Endothelial cell of umbilical vein (primary cell): ENCODE results near the gene CLCN2. TPM values are rescaled to one million over a fixed set of nuclear protein-coding genes. Genes with fewer than 3 reads are reported as not detected.

ENCODE experiments used
- BruUV-seq: library from RNA; stranded (reverse); fragments of 400-500 nt; replicated peaks from 2 replicates; lab custom pipeline; 2021; lab: Mats Ljungman, UMichigan
- CTCF ChIA-PET: fragments of 300-600, 350-600 bp; sonication (Branson Sonifier 250); formaldehyde crosslinking; loops from one replicate; lab custom pipeline; 2021; ENCODE audit warnings: antibody characterized with exemption, inconsistent platforms; lab: Charles Lee
- POLR2A ChIA-PET: fragments of 300-600, 350-600 bp; sonication (Branson Sonifier 250); formaldehyde crosslinking; loops from one replicate; lab custom pipeline; 2021; ENCODE audit warnings: antibody characterized with exemption, inconsistent platforms; lab: Charles Lee
- DNase-seq: peaks from one replicate; pipeline ENCODE4 v3.0.0-alpha.2; 2011; ENCODE audit warnings: low read depth, low spot score
- FAIRE-seq: peaks from 2 replicates; lab custom pipeline; 2011; peaks lifted over from hg19 to GRCh38; lab: Jason Lieb, UNC
- H2AFZ ChIP-seq: 2 replicates; pipeline ENCODE4 v1.6.0; 2012; ENCODE audit warnings: low read depth, low read length, control low read depth, inconsistent platforms
- H3K27ac ChIP-seq: 2 replicates; pipeline ENCODE4 v1.5.1; 2011; ENCODE audit warnings: low read depth, mild to moderate bottlenecking, control low read depth, low read length, moderate library complexity; ENCODE audit not compliant: insufficient read depth
- H3K27me3 ChIP-seq, 2 experiments: 2 replicates each; pipeline versions ENCODE4 v1.6.0 to v1.6.1; 2011; ENCODE audit warnings: low read length in 2 of 2, mixed read lengths in 1 of 2; ENCODE audit not compliant: control insufficient read depth in 2 of 2, insufficient read depth in 2 of 2
- H3K36me3 ChIP-seq, 2 experiments: 2 replicates in 1 of 2; 3 replicates in 1 of 2; pipeline ENCODE4 v1.5.1; 2011; ENCODE audit warnings: low read length in 2 of 2, mild to moderate bottlenecking in 1 of 2, moderate library complexity in 1 of 2; ENCODE audit not compliant: control insufficient read depth in 2 of 2, insufficient read depth in 2 of 2; ENCODE audit errors: extremely low read depth in 1 of 2
- H3K4me1 ChIP-seq: 3 replicates; pipeline ENCODE4 v1.5.1; 2011; ENCODE audit warnings: mild to moderate bottlenecking, low read length; ENCODE audit not compliant: control insufficient read depth, insufficient read depth; ENCODE audit errors: extremely low read depth
- H3K4me2 ChIP-seq: 2 replicates; pipeline ENCODE4 v1.6.1; 2011; ENCODE audit warnings: low read length, control low read depth, mixed read lengths; ENCODE audit not compliant: insufficient read depth
- H3K4me3 ChIP-seq, 3 experiments: fragments of 200-600 bp in 1 of 3; sonication (generic), shearing (Covaris generic) in 1 of 3; replicated peaks in 1 of 3; 2 replicates each; pipeline ENCODE4 v1.5.1; 2011 to 2016; ENCODE audit warnings: control low read depth in 3 of 3, low read length in 3 of 3, mild to moderate bottlenecking in 2 of 3, inconsistent platforms in 1 of 3, low read depth in 1 of 3, moderate library complexity in 1 of 3; ENCODE audit not compliant: insufficient read depth in 1 of 3
- H3K79me2 ChIP-seq: 2 replicates; pipeline ENCODE4 v1.6.0; 2012; ENCODE audit warnings: low read length, inconsistent platforms; ENCODE audit not compliant: control insufficient read depth, insufficient read depth
- H3K9ac ChIP-seq: replicated peaks from 2 replicates; pipeline ENCODE3; 2011; ENCODE audit warnings: low read length, control low read depth; ENCODE audit not compliant: insufficient read depth; ENCODE audit errors: extremely low read depth
- H3K9me1 ChIP-seq: replicated peaks from 3 replicates; pipeline ENCODE4 v1.6.0; 2011; ENCODE audit warnings: mild to moderate bottlenecking, low read length; ENCODE audit not compliant: control insufficient read depth, insufficient read depth; ENCODE audit errors: extremely low read depth
- H3K9me3 ChIP-seq: replicated peaks from 2 replicates; pipeline ENCODE4 v1.5.1; 2012; ENCODE audit warnings: low read length, inconsistent platforms; ENCODE audit not compliant: control insufficient read depth, insufficient read depth
- H4K20me1 ChIP-seq: replicated peaks from 2 replicates; pipeline ENCODE3; 2011; ENCODE audit warnings: mild to moderate bottlenecking, low read length; ENCODE audit not compliant: control insufficient read depth, insufficient read depth; ENCODE audit errors: extremely low read depth
- EZH2 ChIP-seq: IDR thresholded peaks from 2 replicates; pipeline ENCODE4 v1.6.1; 2012; ENCODE audit warnings: borderline replicate concordance, low read depth, mild to moderate bottlenecking, moderate library complexity, low read length, inconsistent platforms; ENCODE audit not compliant: severe bottlenecking
- FOS ChIP-seq: IDR thresholded peaks from 2 replicates; pipeline ENCODE4 v1.6.1; 2011; ENCODE audit warnings: mild to moderate bottlenecking, low read length, moderate library complexity, borderline replicate concordance; ENCODE audit not compliant: insufficient read depth
- GATA2 ChIP-seq: IDR thresholded peaks from 2 replicates; pipeline ENCODE4 v1.7.0; 2011; ENCODE audit warnings: low read depth, mild to moderate bottlenecking, moderate library complexity, mixed read lengths, low read length; ENCODE audit not compliant: insufficient read length, insufficient read depth
- JUN ChIP-seq: IDR thresholded peaks from 2 replicates; pipeline ENCODE4 v1.6.1; 2011; ENCODE audit warnings: borderline replicate concordance, low read depth; ENCODE audit not compliant: insufficient read length, insufficient read depth
- MYC ChIP-seq: IDR thresholded peaks from one replicate; pipeline ENCODE4 v1.6.1; 2011; ENCODE audit warnings: mild to moderate bottlenecking, low read depth, low read length
- POLR2A ChIP-seq: IDR thresholded peaks from 2 replicates; pipeline ENCODE4 v1.6.1; 2012; ENCODE audit warnings: low read depth, mild to moderate bottlenecking, control low read depth, low read length
- POLR2AphosphoS5 ChIP-seq: IDR thresholded peaks from 2 replicates; pipeline ENCODE4 v1.6.1; 2012; ENCODE audit warnings: low read depth, mild to moderate bottlenecking, control low read depth, low read length, moderate library complexity; ENCODE audit not compliant: insufficient read depth
- dilution Hi-C: fragments of 300-500 bp; cut with MboI; formaldehyde crosslinking; loops from one replicate; pipeline ENCODE4 v1.15.0; 2019; ENCODE audit warnings: low sequenced_read_pairs; ENCODE audit not compliant: extremely low pct_ligation_motif_present
- intact Hi-C: fragments of 100-400 bp; cut with micrococcal nuclease; formaldehyde crosslinking; loops from one replicate; pipeline ENCODE4 v1.10.0; 2022
- polyA plus RNA-seq, 4 experiments: library from polyadenylated mRNA; depleted of rRNA in 3 of 4; stranded (reverse) in 3 of 4; unstranded in 1 of 4; fragments of >200 nt; gene quantifications; 2 replicates each; pipeline versions ENCODE4 v1.2.1 to v1.2.3, GENCODE V29; 2011 to 2012; ENCODE audit warnings: missing spikeins in 1 of 4
- total RNA-seq: library from RNA; stranded (reverse); gene quantifications from 2 replicates; pipeline ENCODE4 v1.2.3, GENCODE V29; 2021
- TF ChIP-seq, protein P1 (sequence below), 2 donors: IDR thresholded peaks; 1 replicate in 1 of 2; 2 replicates in 1 of 2; pipeline ENCODE4 v1.5.1; 2011; ENCODE audit warnings: low read length in 2 of 2, mild to moderate bottlenecking in 2 of 2, moderate library complexity in 2 of 2, control low read depth in 1 of 2, inconsistent platforms in 1 of 2, low read depth in 1 of 2; ENCODE audit not compliant: insufficient read depth in 1 of 2; ENCODE audit errors: extremely low read depth in 1 of 2
- TF ChIP-seq, protein P2 (sequence below): IDR thresholded peaks from 2 replicates; pipeline ENCODE4 v1.6.1; 2011; ENCODE audit not compliant: insufficient read depth, insufficient read length

Gene CLCN2
- total and polyA plus RNA-seq, 2 donors (not counting 3 experiments of a cell fraction or from before 2014, with no cell fraction given) = 3.5 to 6.5 TPM

DNA sequence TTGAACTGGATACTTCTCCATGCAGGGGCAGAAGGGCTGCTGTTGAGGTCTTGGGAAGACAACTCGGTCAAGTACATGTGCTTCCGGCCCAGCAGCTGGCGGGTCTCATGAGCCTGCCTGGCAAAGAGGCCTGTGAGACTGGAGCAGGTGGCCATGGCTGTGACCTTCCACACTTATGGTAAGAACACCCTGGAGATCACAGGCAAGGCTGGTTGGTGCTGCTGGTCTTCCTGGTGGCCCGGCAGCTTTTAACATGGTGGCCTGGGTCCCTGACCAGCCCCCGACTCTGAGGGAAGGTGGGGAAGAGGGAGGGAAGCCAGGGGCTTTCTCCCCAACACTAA is 33.9 kb upstream of the CLCN2 start:
- no peak overlapping the region for H3K27ac ChIP-seq
- H2AFZ ChIP-seq = no peak overlapping the region
- no peaks in the 10 kb centered on the region for H3K9me3 ChIP-seq
- ChIA-PET POLR2A (no interaction called here), CTCF (no interaction called here)
- intact Hi-C loops (no loop called here), dilution Hi-C loops (no loop called here)
- H3K4me3 ChIP-seq = no peak overlapping the region
- FAIRE-seq (no peak), DNase-seq (no peak)
- no TSS peak for BruUV-seq
- H3K9me1 ChIP-seq = no peaks in the 10 kb centered on the region
- H3K27me3 ChIP-seq = peaks cover 15% of the 10 kb centered on the region in 2 experiments
- H3K4me2 ChIP-seq = no peak overlapping the region
- H3K36me3 ChIP-seq = no peaks in the 10 kb centered on the region
- TF ChIP-seq POLR2A = no peak
- TF ChIP-seq MYC = no peak
- TF ChIP-seq, protein P1, sequence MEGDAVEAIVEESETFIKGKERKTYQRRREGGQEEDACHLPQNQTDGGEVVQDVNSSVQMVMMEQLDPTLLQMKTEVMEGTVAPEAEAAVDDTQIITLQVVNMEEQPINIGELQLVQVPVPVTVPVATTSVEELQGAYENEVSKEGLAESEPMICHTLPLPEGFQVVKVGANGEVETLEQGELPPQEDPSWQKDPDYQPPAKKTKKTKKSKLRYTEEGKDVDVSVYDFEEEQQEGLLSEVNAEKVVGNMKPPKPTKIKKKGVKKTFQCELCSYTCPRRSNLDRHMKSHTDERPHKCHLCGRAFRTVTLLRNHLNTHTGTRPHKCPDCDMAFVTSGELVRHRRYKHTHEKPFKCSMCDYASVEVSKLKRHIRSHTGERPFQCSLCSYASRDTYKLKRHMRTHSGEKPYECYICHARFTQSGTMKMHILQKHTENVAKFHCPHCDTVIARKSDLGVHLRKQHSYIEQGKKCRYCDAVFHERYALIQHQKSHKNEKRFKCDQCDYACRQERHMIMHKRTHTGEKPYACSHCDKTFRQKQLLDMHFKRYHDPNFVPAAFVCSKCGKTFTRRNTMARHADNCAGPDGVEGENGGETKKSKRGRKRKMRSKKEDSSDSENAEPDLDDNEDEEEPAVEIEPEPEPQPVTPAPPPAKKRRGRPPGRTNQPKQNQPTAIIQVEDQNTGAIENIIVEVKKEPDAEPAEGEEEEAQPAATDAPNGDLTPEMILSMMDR (IDR thresholded peaks at IDR 0.05; ENCODE audit: extremely low read depth in 1 of 2, insufficient read depth in 1 of 2, low read depth in 1 of 2, low read length in 2 of 2) = no peak
- TF ChIP-seq, protein P2, sequence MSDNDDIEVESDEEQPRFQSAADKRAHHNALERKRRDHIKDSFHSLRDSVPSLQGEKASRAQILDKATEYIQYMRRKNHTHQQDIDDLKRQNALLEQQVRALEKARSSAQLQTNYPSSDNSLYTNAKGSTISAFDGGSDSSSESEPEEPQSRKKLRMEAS = no peak
- no peak for TF ChIP-seq EZH2
- no peaks in the 10 kb centered on the region for H4K20me1 ChIP-seq
- H3K9ac ChIP-seq = no peak overlapping the region
- no peaks in the 10 kb centered on the region for H3K4me1 ChIP-seq
- H3K79me2 ChIP-seq = no peaks in the 10 kb centered on the region

DNA sequence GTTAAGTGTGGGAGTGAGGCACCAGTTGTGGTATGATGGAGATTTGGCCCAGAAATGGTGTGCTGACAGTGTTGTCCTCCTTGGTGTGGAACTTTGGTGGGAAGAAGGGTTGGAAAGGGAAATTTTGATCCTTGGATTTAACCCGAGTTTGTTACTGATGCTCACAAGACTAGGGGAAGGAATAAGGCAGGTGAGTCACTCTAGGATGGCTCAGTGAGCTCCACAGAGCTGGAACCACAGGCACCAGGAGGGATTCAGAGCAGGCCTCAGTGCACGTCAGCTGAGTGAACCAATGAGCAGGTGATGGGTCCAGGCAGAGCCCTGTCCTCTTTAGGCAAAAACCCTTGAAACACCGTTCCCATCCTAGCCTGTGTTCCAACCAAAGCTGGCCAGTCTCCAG is 29.9 kb upstream of the CLCN2 start:
- H3K4me2 ChIP-seq = no peak overlapping the region
- no peak overlapping the region for H2AFZ ChIP-seq
- ChIA-PET POLR2A (no interaction called here), CTCF (interaction anchor here (0.7 kb wide), 1 partner anchor 14 kb away, joined by 3 read pairs; the partner anchor contains the start of gene THPO)
- no peaks in the 10 kb centered on the region for H3K4me1 ChIP-seq
- TF ChIP-seq POLR2AphosphoS5 (no peak), POLR2A (no peak), EZH2 (no peak), GATA2 (no peak), JUN (no peak), FOS (no peak), MYC (no peak)
- TF ChIP-seq, protein P2 = no peak
- TF ChIP-seq, protein P1 (IDR thresholded peaks at IDR 0.05; ENCODE audit: extremely low read depth in 1 of 2, insufficient read depth in 1 of 2, low read depth in 1 of 2, low read length in 2 of 2) = no peak
- BruUV-seq = no TSS peak
- H3K9me1 ChIP-seq = no peaks in the 10 kb centered on the region
- no peaks in the 10 kb centered on the region for H4K20me1 ChIP-seq
- dilution Hi-C loops = no loop called here
- H3K36me3 ChIP-seq = no peaks in the 10 kb centered on the region
- DNase-seq (no peak), FAIRE-seq (no peak)
- no peak overlapping the region for H3K4me3 ChIP-seq
- peaks cover 10 to 16% of the 10 kb centered on the region in 2 experiments for H3K27me3 ChIP-seq
- H3K27ac ChIP-seq = no peak overlapping the region
- no peak overlapping the region for H3K9ac ChIP-seq
- intact Hi-C loops = no loop called here
- no peaks in the 10 kb centered on the region for H3K79me2 ChIP-seq
- no peaks in the 10 kb centered on the region for H3K9me3 ChIP-seq
